ENCODE measurements around the gene GBX2. TPM values are rescaled to one million over a fixed set of nuclear protein-coding genes. Genes with fewer than 3 reads are reported as not detected.

The GBX2 gene
- total RNA-seq, result 0.14 TPM in 1 of 2 replicates, not detected in the other

DNA sequence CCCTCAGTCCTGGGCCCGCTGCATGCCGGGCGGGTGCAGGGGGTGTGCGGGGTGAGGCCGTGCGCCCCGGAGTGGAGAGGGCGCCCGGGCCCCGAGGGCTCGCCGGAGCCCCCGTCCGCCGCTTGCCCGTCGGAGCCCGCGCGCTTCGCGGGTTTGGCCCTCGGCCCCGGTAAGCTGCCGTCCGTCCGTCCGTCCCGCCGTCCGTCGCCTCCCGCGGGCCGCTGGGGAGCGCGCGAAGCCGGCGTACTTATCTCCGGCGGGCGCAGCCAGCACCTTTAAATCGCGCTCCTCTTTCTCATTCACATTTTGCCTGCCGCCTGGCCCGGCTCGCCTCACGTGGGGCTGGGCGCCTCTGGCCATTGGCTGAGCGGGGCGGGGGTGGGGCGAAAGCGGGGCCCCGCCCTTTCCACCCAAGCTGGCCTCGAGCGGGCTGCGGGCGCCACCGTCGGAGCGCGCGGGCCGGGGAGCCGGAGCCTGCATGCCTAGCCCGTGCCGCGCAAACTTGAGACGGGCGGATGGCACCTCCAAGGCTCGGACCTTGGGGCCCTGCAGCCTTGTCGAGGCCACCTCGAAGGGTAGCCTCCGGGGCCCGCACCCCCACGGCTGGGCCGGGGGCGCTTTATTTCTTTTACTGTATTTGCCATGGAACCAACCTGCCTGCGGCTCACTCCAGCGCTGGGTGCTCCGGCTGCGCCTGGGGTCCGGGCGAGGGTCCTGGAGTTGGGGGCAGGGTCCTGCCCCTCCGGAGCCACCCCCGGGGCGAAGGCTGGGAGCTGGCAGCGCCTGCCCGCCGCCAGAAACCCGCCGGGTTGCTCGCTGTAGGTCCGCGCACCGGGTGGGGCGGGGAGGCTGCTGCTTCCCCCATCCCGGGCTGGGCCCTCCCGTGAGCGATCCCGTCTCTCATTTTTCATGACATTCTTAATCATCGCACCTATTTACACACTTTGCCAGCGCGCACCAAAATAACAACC, at the start of gene GBX2:
GBX2 (minus strand) TSS at position 277 of the 971 bp plus-strand sequence. CDS start 415 bp downstream, outside the sequence.

Other genes starting within 250 kb of the GBX2 start
- gene ASB18, start 96.0 kb upstream of the GBX2 start, total RNA-seq, result not detected in 2 replicates